Neuron (in vitro differentiated cells): ENCODE results near the gene OR1K1.
"Not testable (repeated sequence)": the region's sequence is repeated elsewhere in the genome, so short reads cannot be mapped to it uniquely, and the experiment has no call there.

Source experiments
- H2AFZ ChIP-seq: one replicate; pipeline ENCODE4 v1.6.1; 2013; ENCODE audit warnings: low read depth, mild to moderate bottlenecking, inconsistent platforms, low read length, moderate library complexity
- H3K27me3 ChIP-seq: one replicate; pipeline ENCODE4 v1.6.1; 2013; ENCODE audit warnings: low read length; ENCODE audit not compliant: insufficient read depth
- H3K36me3 ChIP-seq: one replicate; pipeline ENCODE4 v1.6.1; 2013; ENCODE audit warnings: low read length; ENCODE audit not compliant: insufficient read depth
- H3K4me1 ChIP-seq: one replicate; pipeline ENCODE4 v1.6.1; 2013; ENCODE audit warnings: low read length; ENCODE audit not compliant: insufficient read depth
- H3K4me3 ChIP-seq: 2 replicates; pipeline ENCODE4 v1.5.1; 2013; ENCODE audit warnings: mild to moderate bottlenecking, low read length, moderate library complexity
- H3K9me3 ChIP-seq: one replicate; pipeline ENCODE4 v1.6.1; 2013; ENCODE audit warnings: low read length

Gene OR1K1

GRCh38 chr9:122791872-122792669 lies 7.9 kb upstream of the OR1K1 start:
- Histone ChIP-seq H3K9me3 (no peaks in the 10 kb centered on the region), H3K4me3 (no peak overlapping the region), H3K36me3 (no peaks in the 10 kb centered on the region)

GRCh38 chr9:122797316-122798063 lies 2.4 kb upstream of the OR1K1 start:
- Histone ChIP-seq H2AFZ (no peak overlapping the region), H3K9me3 (no peaks in the 10 kb centered on the region)

More at GRCh38 chr9:122791872-122792669, 7.9 kb upstream of the OR1K1 start:
- Histone ChIP-seq H2AFZ (no peak overlapping the region), H3K27me3 (no peaks in the 10 kb centered on the region), H3K4me1 (no peaks in the 10 kb centered on the region)

GRCh38 chr9:122806661-122807060 lies 6.7 kb downstream of the OR1K1 start:
- H2AFZ ChIP-seq, result no peak overlapping the region

More at GRCh38 chr9:122797316-122798063, 2.4 kb upstream of the OR1K1 start:
- H3K27me3 ChIP-seq, result no peaks in the 10 kb centered on the region
- no peaks in the 10 kb centered on the region for H3K4me1 ChIP-seq
- no peak overlapping the region for H3K4me3 ChIP-seq
- H3K36me3 ChIP-seq, result no peaks in the 10 kb centered on the region

GRCh38 chr9:122807271-122807900 lies 7.5 kb downstream of the OR1K1 start:
- Histone ChIP-seq H3K4me1 (no peaks in the 10 kb centered on the region), H3K36me3 (no peaks in the 10 kb centered on the region), H3K9me3 (no peaks in the 10 kb centered on the region), H3K4me3 (no peak overlapping the region), H2AFZ (no peak overlapping the region), H3K27me3 (no peaks in the 10 kb centered on the region)

More at GRCh38 chr9:122806661-122807060, 6.7 kb downstream of the OR1K1 start:
- Histone ChIP-seq H3K9me3 (no peaks in the 10 kb centered on the region), H3K4me3 (no peak overlapping the region), H3K4me1 (no peaks in the 10 kb centered on the region), H3K36me3 (no peaks in the 10 kb centered on the region), H3K27me3 (no peaks in the 10 kb centered on the region)

- Histone ChIP-seq H3K36me3 (no peaks in the 10 kb centered on the region), H3K4me1 (no peaks in the 10 kb centered on the region)
Observed at GRCh38 chr9:122808141-122808540, 8.2 kb downstream of the OR1K1 start.

GRCh38 chr9:122809261-122809660 lies 9.3 kb downstream of the OR1K1 start:
- not testable (repeated sequence) for H3K4me3 ChIP-seq, H3K4me1 ChIP-seq, H3K36me3 ChIP-seq, H3K27me3 ChIP-seq, H3K9me3 ChIP-seq, H2AFZ ChIP-seq

More at GRCh38 chr9:122808141-122808540, 8.2 kb downstream of the OR1K1 start:
- Histone ChIP-seq H3K27me3 (no peaks in the 10 kb centered on the region), H2AFZ (no peak overlapping the region), H3K4me3 (no peak overlapping the region), H3K9me3 (no peaks in the 10 kb centered on the region)

- H3K36me3 ChIP-seq, result peaks cover 3% of the 10 kb centered on the region
- no peaks in the 10 kb centered on the region for H3K27me3 ChIP-seq
- H3K4me3 ChIP-seq, result no peak overlapping the region
- no peak overlapping the region for H2AFZ ChIP-seq
- no peaks in the 10 kb centered on the region for H3K9me3 ChIP-seq
- no peaks in the 10 kb centered on the region for H3K4me1 ChIP-seq
Observed at GRCh38 chr9:122810306-122810946, 10.5 kb downstream of the OR1K1 start.

- H3K9me3 ChIP-seq, result no peaks in the 10 kb centered on the region
- no peaks in the 10 kb centered on the region for H3K27me3 ChIP-seq
- H3K36me3 ChIP-seq, result peaks cover 13% of the 10 kb centered on the region
- no peak overlapping the region for H2AFZ ChIP-seq
- no peak overlapping the region for H3K4me3 ChIP-seq
- no peaks in the 10 kb centered on the region for H3K4me1 ChIP-seq
Observed at GRCh38 chr9:122812736-122813135, 12.8 kb downstream of the OR1K1 start.

GRCh38 chr9:122814545-122814944 lies 14.6 kb downstream of the OR1K1 start:
- H3K4me1 ChIP-seq, result no peaks in the 10 kb centered on the region
- peaks cover 24% of the 10 kb centered on the region for H3K36me3 ChIP-seq
- H3K9me3 ChIP-seq, result no peaks in the 10 kb centered on the region
- H2AFZ ChIP-seq, result no peak overlapping the region
- no peak overlapping the region for H3K4me3 ChIP-seq
- no peaks in the 10 kb centered on the region for H3K27me3 ChIP-seq

GRCh38 chr9:122815544-122815943 lies 15.6 kb downstream of the OR1K1 start:
- no peak overlapping the region for H2AFZ ChIP-seq
- H3K36me3 ChIP-seq, result peaks cover 33% of the 10 kb centered on the region
- H3K27me3 ChIP-seq, result no peaks in the 10 kb centered on the region
- no peaks in the 10 kb centered on the region for H3K4me1 ChIP-seq
- H3K4me3 ChIP-seq, result no peak overlapping the region
- no peaks in the 10 kb centered on the region for H3K9me3 ChIP-seq

- H2AFZ ChIP-seq, result no peak overlapping the region
- peaks cover 38% of the 10 kb centered on the region for H3K36me3 ChIP-seq
- H3K4me1 ChIP-seq, result no peaks in the 10 kb centered on the region
- no peaks in the 10 kb centered on the region for H3K27me3 ChIP-seq
- H3K9me3 ChIP-seq, result no peaks in the 10 kb centered on the region
- H3K4me3 ChIP-seq, result no peak overlapping the region
Observed at GRCh38 chr9:122816163-122816867, 16.4 kb downstream of the OR1K1 start.

GRCh38 chr9:122819326-122819725 lies 19.4 kb downstream of the OR1K1 start:
- no peaks in the 10 kb centered on the region for H3K27me3 ChIP-seq
- no peak overlapping the region for H2AFZ ChIP-seq
- peaks cover 61% of the 10 kb centered on the region for H3K36me3 ChIP-seq

More at GRCh38 chr9:122819326-122819725, 19.4 kb downstream of the OR1K1 start:
- Histone ChIP-seq H3K4me3 (no peak overlapping the region), H3K9me3 (no peaks in the 10 kb centered on the region), H3K4me1 (no peaks in the 10 kb centered on the region)
